AG10803 (cell line): ENCODE data around the gene FAM3D.

ENCODE experiments used
- DNase-seq: peaks from one replicate; pipeline ENCODE4 v3.0.0; 2010; ENCODE audit warnings: low read depth
- H3K4me3 ChIP-seq: 2 replicates; pipeline ENCODE4 v1.5.1; 2011; ENCODE audit warnings: mild to moderate bottlenecking, low read length, control low read depth
- TF ChIP-seq, protein P1 (sequence below): conservative IDR thresholded peaks from 2 replicates; pipeline ENCODE4 v1.5.1; 2011; ENCODE audit warnings: mild to moderate bottlenecking, low read length, control low read depth, inconsistent platforms

FAM3D gene

DNA sequence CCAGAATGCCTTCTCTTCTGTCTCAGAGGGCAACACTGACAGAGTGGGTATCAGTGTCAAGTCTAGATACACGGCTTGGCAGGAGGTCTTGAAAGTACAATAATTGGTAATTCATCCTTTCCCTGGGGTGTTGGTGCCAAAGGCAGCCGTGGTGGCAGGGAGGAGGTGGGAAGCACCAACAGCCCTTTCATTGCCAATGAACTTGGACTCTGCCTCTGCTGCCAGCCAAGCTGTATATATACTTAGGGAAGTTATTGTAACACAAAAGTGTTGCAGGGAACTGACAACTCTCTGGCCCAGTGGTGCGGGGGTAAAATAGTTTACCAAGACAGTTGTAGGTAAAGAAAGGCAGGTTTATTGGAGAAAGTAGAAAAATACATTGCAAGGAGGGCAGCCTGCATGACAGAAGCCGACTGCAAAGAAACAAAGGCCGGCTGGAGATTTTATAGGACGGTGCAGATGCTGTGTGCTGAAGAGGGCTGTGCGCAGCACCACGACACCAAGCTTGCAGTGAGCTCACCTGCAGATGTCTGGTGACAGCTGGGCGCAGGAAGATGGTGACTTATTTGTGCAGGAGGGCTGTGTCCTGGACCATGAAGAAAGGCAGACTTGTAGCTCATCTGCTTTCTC, 4.0 kb upstream of the FAM3D start:
- no peak for DNase-seq
- no peak overlapping the region for H3K4me3 ChIP-seq
- TF ChIP-seq, protein P1, sequence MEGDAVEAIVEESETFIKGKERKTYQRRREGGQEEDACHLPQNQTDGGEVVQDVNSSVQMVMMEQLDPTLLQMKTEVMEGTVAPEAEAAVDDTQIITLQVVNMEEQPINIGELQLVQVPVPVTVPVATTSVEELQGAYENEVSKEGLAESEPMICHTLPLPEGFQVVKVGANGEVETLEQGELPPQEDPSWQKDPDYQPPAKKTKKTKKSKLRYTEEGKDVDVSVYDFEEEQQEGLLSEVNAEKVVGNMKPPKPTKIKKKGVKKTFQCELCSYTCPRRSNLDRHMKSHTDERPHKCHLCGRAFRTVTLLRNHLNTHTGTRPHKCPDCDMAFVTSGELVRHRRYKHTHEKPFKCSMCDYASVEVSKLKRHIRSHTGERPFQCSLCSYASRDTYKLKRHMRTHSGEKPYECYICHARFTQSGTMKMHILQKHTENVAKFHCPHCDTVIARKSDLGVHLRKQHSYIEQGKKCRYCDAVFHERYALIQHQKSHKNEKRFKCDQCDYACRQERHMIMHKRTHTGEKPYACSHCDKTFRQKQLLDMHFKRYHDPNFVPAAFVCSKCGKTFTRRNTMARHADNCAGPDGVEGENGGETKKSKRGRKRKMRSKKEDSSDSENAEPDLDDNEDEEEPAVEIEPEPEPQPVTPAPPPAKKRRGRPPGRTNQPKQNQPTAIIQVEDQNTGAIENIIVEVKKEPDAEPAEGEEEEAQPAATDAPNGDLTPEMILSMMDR = no peak

- TF ChIP-seq, protein P1 = no peak
- H3K4me3 ChIP-seq = no peak overlapping the region
- no peak for DNase-seq
Measured at GRCh38 chr3:58668247-58668646, 1.7 kb upstream of the FAM3D start.

DNA sequence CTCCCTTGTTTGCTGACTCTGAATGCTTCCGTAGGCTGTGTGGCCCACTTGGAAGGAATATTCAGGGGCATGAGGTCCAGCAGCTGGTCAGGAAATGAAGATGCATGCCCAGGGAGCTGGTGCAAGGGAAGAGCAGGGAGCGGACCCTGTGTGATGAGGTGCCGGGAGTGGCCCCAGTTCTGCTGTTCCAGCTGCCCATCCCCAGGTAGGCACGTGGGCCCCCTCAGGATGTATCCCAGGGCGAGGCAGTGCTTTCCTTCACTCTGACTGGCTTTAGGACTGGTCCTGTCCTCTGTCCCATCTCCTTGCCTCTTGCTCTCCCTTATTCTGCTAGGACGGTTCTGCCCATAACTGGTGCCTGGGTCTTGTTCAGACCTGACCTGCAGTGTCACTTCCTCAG, 1.1 kb upstream of the FAM3D start:
- TF ChIP-seq, protein P1 = no peak
- no peak overlapping the region for H3K4me3 ChIP-seq
- no peak for DNase-seq

GRCh38 chr3:58667229-58667628, 655 bp upstream of the FAM3D start:
- TF ChIP-seq, protein P1 = no peak
- no peak for DNase-seq
- H3K4me3 ChIP-seq = no peak overlapping the region

DNA sequence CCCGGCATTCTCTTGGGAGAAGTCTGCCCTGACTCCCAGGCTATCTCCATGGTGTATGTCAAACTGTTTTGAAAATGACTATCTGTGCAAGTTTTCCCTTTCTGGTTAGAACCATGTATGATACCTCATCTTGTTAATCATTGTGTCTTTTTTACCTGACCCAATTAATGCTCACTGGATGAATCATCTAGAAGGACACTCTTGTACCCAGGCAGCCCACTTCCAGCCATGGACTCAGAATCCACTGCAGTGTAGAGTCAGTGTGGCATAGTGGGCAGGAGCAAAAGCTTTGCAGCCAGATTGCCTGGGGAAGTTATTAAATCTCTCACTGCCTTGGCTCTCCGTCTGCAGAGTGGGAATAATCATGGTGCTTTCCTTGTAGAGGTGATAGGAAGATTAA, 1.2 kb downstream of the FAM3D start:
- TF ChIP-seq, protein P1 = no peak
- DNase-seq = no peak
- no peak overlapping the region for H3K4me3 ChIP-seq

DNA sequence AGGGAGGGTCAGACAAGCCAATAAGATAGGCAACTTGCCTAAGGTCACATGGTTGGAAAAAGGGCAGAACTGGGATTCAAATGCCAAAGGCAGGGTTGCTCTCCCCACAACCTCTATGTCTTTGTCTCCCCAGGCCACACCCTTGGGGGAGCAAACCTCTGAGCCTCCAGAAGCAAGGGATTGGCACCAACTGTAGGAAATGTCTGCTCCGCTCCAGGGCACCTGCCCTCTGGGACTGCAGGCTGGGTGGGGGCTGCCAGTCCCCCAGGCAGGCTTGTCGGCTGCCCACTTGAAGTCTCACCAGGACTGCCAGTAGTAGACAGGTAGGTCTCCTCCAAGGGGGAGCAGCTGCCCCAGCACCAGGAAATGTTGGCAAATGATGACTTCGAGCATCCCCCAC, 2.0 kb downstream of the FAM3D start:
- TF ChIP-seq, protein P1 = no peak
- no peak overlapping the region for H3K4me3 ChIP-seq
- DNase-seq = no peak

GRCh38 chr3:58661836-58662420, 4.6 kb downstream of the FAM3D start:
- no peak overlapping the region for H3K4me3 ChIP-seq
- TF ChIP-seq, protein P1 = no peak
- DNase-seq = no peak
